ENCODE results near the gene JCAD. TPM values are rescaled to one million over a fixed set of nuclear protein-coding genes. Genes with fewer than 3 reads are reported as not detected.

JCAD gene
- total RNA-seq (2022; extraction: Qiagen RNA extraction; ENCODE audit: low read depth): 7.7 to 8.7 TPM (median 7.7 TPM) in 5 replicates

GRCh38 chr10:30059209-30060107 lies at the start of gene JCAD:
Gene JCAD (minus strand): TSS chr10:30059586. CDS start chr10:30047812, 11,774 bp downstream.

